ENCODE results near the gene TOR4A.

Gene TOR4A

GRCh38 chr9:137300567-137301080 is 23.1 kb downstream of the TOR4A start:
- peak overlapping the region; percentile 92 for H3K27ac ChIP-seq

GRCh38 chr9:137301081-137301947 is 23.8 kb downstream of the TOR4A start:
- TF ChIP-seq CTCF (conservative IDR thresholded peaks at IDR 0.05; ENCODE audit: low read depth): peak; percentile 85
- ChIA-PET POLR2A (ENCODE audit: low non-redundant PET) (interaction anchor here (0.6 to 1.4 kb wide), 10 partner anchors 12 to 149 kb away, joined by 3 to 12 read pairs (median 4); partner anchors contain the start of gene TOR4A), CTCF (interaction anchor here (0.5 to 2.8 kb wide), 21 partner anchors 8 to 203 kb away, joined by 3 to 13 read pairs (median 4); partner anchors contain the start of genes EXD3 and TOR4A)
- peak overlapping the region; percentile 92 for H3K27ac ChIP-seq
- DNase-seq (ENCODE audit: low spot score): no peak

More at GRCh38 chr9:137300567-137301080, 23.1 kb downstream of the TOR4A start:
- CTCF ChIA-PET: interaction anchor here (0.6 to 2.2 kb wide), 7 partner anchors 7 to 272 kb away, joined by 3 to 7 read pairs (median 3); no protein-coding TSS in a partner anchor
- POLR2A ChIA-PET (ENCODE audit: low non-redundant PET): interaction anchor here (0.5 to 1.1 kb wide), 3 partner anchors 45 to 150 kb away, joined by 3 to 4 read pairs (median 4); no protein-coding TSS in a partner anchor
- no peak for TF ChIP-seq CTCF (conservative IDR thresholded peaks at IDR 0.05; ENCODE audit: low read depth)
- no peak for DNase-seq (ENCODE audit: low spot score)

GRCh38 chr9:137302118-137302448 is 24.6 kb downstream of the TOR4A start, which contains the start of gene NRARP:
TSS of gene NRARP (minus strand) at chr9:137302271. CDS start at chr9:137301928, 343 bp downstream.
- no peak for TF ChIP-seq CTCF (conservative IDR thresholded peaks at IDR 0.05; ENCODE audit: low read depth)
- ChIA-PET CTCF (interaction anchor here (0.5 to 2.8 kb wide), 26 partner anchors 8 to 309 kb away, joined by 3 to 13 read pairs (median 4); partner anchors contain the start of genes EXD3 and TOR4A), POLR2A (ENCODE audit: low non-redundant PET) (interaction anchor here (0.5 to 1.4 kb wide), 8 partner anchors 11 to 207 kb away, joined by 3 to 7 read pairs (median 3); no protein-coding TSS in a partner anchor)

GRCh38 chr9:137302449-137303150 is 25.1 kb downstream of the TOR4A start:
- peak; percentile 91 for DNase-seq (ENCODE audit: low spot score)
- POLR2A ChIA-PET (ENCODE audit: low non-redundant PET): interaction anchor here (0.5 to 1.4 kb wide), 6 partner anchors 10 to 207 kb away, joined by 3 to 7 read pairs (median 4); partner anchors contain the start of gene EXD3
- H3K27ac ChIP-seq: peak overlapping the region; percentile 92
- TF ChIP-seq CTCF (conservative IDR thresholded peaks at IDR 0.05; ENCODE audit: low read depth): peak; percentile 92
- CTCF ChIA-PET: interaction anchor here (0.5 to 2.8 kb wide), 28 partner anchors 9 to 318 kb away, joined by 3 to 13 read pairs (median 4); partner anchors contain the start of genes EXD3, RNF224 and TOR4A

More at GRCh38 chr9:137302118-137302448, 24.6 kb downstream of the TOR4A start, which contains the start of gene NRARP:
- H3K27ac ChIP-seq: peak within 1 kb of the TSS; percentile 92
- peak; percentile 95 for DNase-seq (ENCODE audit: low spot score)

GRCh38 chr9:137303151-137303892 is 25.8 kb downstream of the TOR4A start:
- ChIA-PET CTCF (interaction anchor here (0.5 to 2.8 kb wide), 12 partner anchors 8 to 196 kb away, joined by 3 to 13 read pairs (median 4); partner anchors contain the start of genes RNF224 and TOR4A), POLR2A (ENCODE audit: low non-redundant PET) (interaction anchor here (1.1 kb wide), 1 partner anchor 120 kb away, joined by 4 read pairs; the partner anchor contains the start of gene EXD3)
- DNase-seq (ENCODE audit: low spot score): no peak
- no peak for TF ChIP-seq CTCF (conservative IDR thresholded peaks at IDR 0.05; ENCODE audit: low read depth)
- peak overlapping the region; percentile 92 for H3K27ac ChIP-seq

All from RWPE1 (cell line).